KBM-7 (cell line): ENCODE measurements around the gene FAT4.

Experiments
- DNase-seq: peaks from one replicate; pipeline ENCODE4 v3.0.0-alpha.2; 2015
- in situ Hi-C: fragments of 300-500 bp; cut with MboI; formaldehyde crosslinking; loops from 2 replicates; pipeline ENCODE4 v1.14.3; 2020; ENCODE audit warnings: low sequenced_read_pairs, low pct_unique_long_range_greater_than_20kb, mixed read lengths

The FAT4 gene

GRCh38 chr4:125359363-125359762, 44.6 kb downstream of the FAT4 start:
- in situ Hi-C loops: no loop called here
- no peak for DNase-seq

DNA sequence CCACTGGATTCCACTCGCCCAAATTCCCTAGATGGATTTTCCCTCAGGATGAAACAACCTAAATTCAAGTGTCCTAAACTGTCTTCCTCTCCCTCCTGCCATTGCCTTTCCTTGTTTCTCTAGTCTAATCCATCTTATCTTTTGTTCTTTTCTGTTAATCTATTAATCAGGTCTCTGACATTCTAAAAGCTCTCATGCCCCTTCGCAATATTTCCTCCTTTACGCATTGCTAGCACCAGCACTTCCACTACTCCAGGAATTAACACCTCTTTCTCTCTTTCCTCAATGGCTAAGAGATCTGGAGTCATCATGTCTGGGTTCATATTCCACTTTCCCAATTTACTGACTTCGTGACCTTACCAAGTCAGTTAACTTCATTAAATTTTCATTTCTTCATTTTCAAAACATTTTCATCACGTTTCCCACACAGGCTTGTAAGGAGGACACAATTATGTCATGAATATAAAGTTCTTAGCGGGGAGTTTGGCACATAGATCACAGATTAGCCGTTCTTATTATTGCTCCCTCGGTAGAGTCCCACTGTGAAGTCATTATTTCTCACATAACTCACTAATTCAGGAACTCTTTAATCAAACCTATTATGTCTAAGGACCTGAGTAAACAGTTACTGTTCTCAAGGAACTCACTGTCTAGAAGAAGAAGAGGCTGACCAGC, 45.3 kb downstream of the FAT4 start:
- no peak for DNase-seq
- in situ Hi-C loops: no loop called here

- in situ Hi-C loops: no loop called here
- no peak for DNase-seq
Measured at GRCh38 chr4:125360727-125361126, 46.0 kb downstream of the FAT4 start.
